ENCODE data around the gene CAB39.

DNA sequence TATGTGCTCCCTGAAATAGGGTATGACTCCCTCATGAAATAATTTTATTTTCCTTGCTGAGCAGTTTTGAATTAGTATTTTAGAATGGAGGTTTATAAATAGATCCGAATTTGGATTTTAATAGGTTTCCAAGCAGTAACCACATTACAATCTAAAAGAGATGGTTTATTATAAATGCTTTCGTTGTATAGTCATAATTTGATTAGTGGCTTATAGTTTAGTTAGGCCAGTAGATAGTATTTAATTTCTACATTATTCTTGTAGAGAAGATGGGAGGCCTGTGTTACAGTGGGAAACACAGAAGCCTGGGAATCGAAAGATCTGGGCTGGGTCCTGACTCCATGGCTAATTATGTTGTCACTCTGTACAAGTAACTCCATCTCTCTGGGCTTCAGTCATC lies 6.7 kb downstream of the CAB39 start:
- TF ChIP-seq CTCF (IDR thresholded peaks at IDR 0.05; ENCODE audit: insufficient read depth, low read length) = no peak
- TF ChIP-seq POLR2AphosphoS5 (IDR thresholded peaks at IDR 0.05; ENCODE audit: low read depth) = no peak
- TF ChIP-seq GABPA (IDR thresholded peaks at IDR 0.05; ENCODE audit: low read depth) = no peak
